Bronchial epithelial cell (primary cell): ENCODE measurements around the gene HDGFL3. TPM values are rescaled to one million over a fixed set of nuclear protein-coding genes. Genes with fewer than 3 reads are reported as not detected.
A peak's percentile ranks its signal among the peaks of the same experiment; 100 is the strongest.

Experiments
- DNase-seq: peaks from one replicate; pipeline ENCODE4 v3.0.0-alpha.2; 2010; ENCODE audit warnings: low read depth
- FAIRE-seq: peaks from 2 replicates; lab custom pipeline; 2011; peaks lifted over from hg19 to GRCh38; lab: Jason Lieb, UNC
- H3K27me3 ChIP-seq: 2 replicates; pipeline ENCODE4 v1.5.1; 2011; ENCODE audit warnings: low read length; ENCODE audit not compliant: control insufficient read depth, insufficient read depth
- H3K36me3 ChIP-seq: 2 replicates; pipeline ENCODE4 v1.5.1; 2011; ENCODE audit warnings: low read length; ENCODE audit not compliant: control insufficient read depth, insufficient read depth
- H3K4me3 ChIP-seq: 2 replicates; pipeline ENCODE4 v1.5.1; 2011; ENCODE audit warnings: mild to moderate bottlenecking, low read depth, low read length, control low read depth
- CTCF ChIP-seq: IDR thresholded peaks from 2 replicates; pipeline ENCODE4 v1.5.1; 2011; ENCODE audit warnings: mild to moderate bottlenecking, moderate library complexity, low read length, control low read depth, inconsistent platforms; ENCODE audit not compliant: insufficient read depth, severe bottlenecking
- total RNA-seq: library from RNA; depleted of rRNA; stranded (reverse); fragments of >200 nt; gene quantifications from 2 replicates; pipeline ENCODE4 v1.2.1, GENCODE V29; 2014

The HDGFL3 gene
- total RNA-seq, 1 donor from 2014 or later = 28.7 TPM

GRCh38 chr15:83194528-83194927 lies 13.1 kb downstream of the HDGFL3 start:
- Histone ChIP-seq H3K27me3 (no peaks in the 10 kb centered on the region), H3K36me3 (no peaks in the 10 kb centered on the region), H3K4me3 (no peak overlapping the region)
- TF ChIP-seq CTCF = no peak
- no peak for FAIRE-seq
- no peak for DNase-seq

- no peaks in the 10 kb centered on the region for H3K27me3 ChIP-seq
- DNase-seq (no peak), FAIRE-seq (peak; percentile 60)
- H3K36me3 ChIP-seq = no peaks in the 10 kb centered on the region
- H3K4me3 ChIP-seq = no peak overlapping the region
- TF ChIP-seq CTCF = no peak
Observed at GRCh38 chr15:83193721-83194120, 13.9 kb downstream of the HDGFL3 start.

GRCh38 chr15:83192742-83193141 lies 14.9 kb downstream of the HDGFL3 start:
- Histone ChIP-seq H3K4me3 (no peak overlapping the region), H3K36me3 (no peaks in the 10 kb centered on the region), H3K27me3 (no peaks in the 10 kb centered on the region)
- FAIRE-seq = no peak
- DNase-seq = peak; percentile 72
- TF ChIP-seq CTCF = no peak

- H3K27me3 ChIP-seq = no peaks in the 10 kb centered on the region
- DNase-seq (no peak), FAIRE-seq (no peak)
- H3K4me3 ChIP-seq = no peak overlapping the region
- no peaks in the 10 kb centered on the region for H3K36me3 ChIP-seq
- no peak for TF ChIP-seq CTCF
Observed at GRCh38 chr15:83190450-83190849, 17.2 kb downstream of the HDGFL3 start.

- Histone ChIP-seq H3K4me3 (no peak overlapping the region), H3K36me3 (no peaks in the 10 kb centered on the region), H3K27me3 (no peaks in the 10 kb centered on the region)
- no peak for TF ChIP-seq CTCF
- no peak for DNase-seq
- FAIRE-seq = no peak
Observed at GRCh38 chr15:83185561-83185960, 22.1 kb downstream of the HDGFL3 start.

- no peak overlapping the region for H3K4me3 ChIP-seq
- H3K36me3 ChIP-seq = no peaks in the 10 kb centered on the region
- no peak for TF ChIP-seq CTCF
- no peak for DNase-seq
- H3K27me3 ChIP-seq = no peaks in the 10 kb centered on the region
- FAIRE-seq = no peak
Observed at GRCh38 chr15:83178869-83179325, 28.7 kb downstream of the HDGFL3 start.
